Measurements from ENCODE around the gene PSMC5.

PSMC5 gene

DNA sequence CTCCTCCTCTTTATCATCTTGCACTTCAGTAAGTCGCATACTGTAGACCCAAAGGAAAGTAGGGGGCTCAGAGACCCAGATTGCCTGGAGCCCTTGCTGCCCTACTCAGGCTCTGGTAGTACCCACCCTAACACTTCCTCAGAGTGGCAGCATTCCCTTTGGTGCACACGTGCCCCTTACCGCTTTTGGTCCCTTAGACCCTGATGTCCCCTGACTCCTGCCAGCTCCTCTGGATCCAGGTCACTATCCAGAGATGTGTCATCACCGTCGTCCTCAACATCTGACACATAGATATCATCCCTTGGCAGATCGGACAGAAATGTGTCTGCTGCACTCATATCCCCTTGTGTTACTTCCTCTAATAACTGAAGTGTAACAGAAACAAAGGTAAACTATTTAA lies 5.4 kb upstream of the PSMC5 start:
- DNase-seq: no peak

GRCh38 chr17:63822537-63822936 lies 4.7 kb upstream of the PSMC5 start:
- DNase-seq: no peak

GRCh38 chr17:63823659-63824331 lies 3.4 kb upstream of the PSMC5 start:
- DNase-seq: no peak

GRCh38 chr17:63824362-63824761 lies 2.9 kb upstream of the PSMC5 start:
- no peak for DNase-seq

DNA sequence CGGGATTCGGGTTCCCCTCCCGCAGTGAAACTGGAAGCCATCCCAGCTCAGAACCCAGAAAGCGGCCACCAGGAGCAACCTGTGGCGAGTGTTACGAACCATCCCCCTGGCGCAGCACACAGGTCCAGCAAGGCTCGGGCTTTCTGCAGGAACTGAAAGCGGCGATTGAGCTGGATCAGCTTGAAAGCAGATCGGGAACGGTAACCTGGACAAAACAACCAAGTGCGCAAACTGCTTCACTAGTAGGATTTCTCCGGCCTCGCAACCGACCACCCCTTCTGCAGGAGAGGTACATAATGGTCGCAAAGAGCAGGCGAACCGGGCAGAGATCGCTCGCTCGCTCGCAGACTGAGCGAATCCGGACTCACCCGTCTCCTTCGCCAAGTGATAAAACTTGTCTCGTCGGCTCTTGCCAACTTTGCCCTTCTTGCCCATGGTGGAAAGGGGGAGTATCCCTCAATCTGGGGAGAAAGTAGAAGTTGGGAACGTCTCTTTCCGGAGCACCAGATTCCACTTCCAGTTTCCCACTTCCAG lies 696 bp upstream of the PSMC5 start:
- DNase-seq: no peak

GRCh38 chr17:63827801-63828221 lies 580 bp downstream of the PSMC5 start:
- DNase-seq: no peak

DNA sequence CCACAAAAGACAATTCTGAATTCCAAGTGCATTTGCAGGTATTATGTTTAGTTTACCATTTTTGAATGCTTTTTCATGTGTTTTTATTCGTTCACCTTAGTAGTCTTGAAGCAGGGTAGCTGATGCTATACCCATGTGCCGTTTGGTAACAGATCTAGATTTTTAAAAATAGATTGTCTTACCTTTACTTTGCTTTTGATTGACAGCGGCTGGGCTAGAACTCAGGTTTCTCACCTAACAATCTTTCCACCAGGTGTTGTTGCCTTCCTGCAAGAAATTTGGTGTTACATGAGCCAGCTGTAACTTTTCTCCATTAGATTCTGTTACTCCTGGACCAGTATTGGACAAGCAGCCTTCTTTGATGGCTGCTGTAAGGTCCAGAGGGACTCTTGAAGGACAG lies 1.7 kb downstream of the PSMC5 start:
- no peak for DNase-seq

GRCh38 chr17:63830278-63830677 lies 3.0 kb downstream of the PSMC5 start:
- no peak for DNase-seq

DNA sequence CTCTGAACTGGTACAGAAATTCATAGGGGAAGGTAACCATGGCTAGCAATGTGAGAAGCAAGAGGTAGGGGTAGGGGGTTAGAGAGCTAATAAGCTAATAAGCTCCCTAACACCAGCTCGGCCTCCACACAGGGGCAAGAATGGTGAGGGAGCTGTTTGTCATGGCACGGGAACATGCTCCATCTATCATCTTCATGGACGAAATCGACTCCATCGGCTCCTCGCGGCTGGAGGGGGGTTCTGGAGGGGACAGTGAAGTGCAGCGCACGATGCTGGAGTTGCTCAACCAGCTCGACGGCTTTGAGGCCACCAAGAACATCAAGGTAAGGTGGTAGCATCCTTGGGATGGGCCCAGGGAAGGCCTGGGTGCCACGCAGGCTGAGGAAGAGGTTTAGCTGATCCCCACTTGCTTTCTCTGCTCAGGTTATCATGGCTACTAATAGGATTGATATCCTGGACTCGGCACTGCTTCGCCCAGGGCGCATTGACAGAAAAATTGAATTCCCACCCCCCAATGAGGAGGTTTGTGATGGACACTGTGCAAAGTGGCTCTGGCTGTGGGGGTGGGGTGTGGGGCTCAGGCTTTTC lies 3.8 kb downstream of the PSMC5 start:
- DNase-seq: no peak

GRCh38 chr17:63831505-63831904 lies 4.3 kb downstream of the PSMC5 start:
- DNase-seq: no peak

DNA sequence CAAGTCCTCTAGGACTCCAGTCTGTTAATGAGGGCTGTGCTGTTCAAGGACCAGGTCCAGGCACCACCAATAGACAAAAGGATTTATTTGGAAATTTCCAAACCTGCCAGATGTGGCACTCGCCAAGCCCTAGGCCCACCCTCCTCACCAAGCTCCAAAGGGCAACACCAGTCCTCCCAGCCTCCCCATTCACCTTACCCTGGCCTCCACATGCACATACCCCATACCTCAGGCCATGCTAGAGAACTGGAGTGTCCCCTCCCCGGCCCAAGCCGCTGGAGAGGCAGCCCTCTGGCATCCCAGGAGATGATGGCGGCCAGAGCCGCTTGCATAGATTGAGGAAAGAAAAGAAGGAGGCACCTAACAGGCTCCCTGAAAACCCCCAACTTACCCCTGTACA lies 4.8 kb downstream of the PSMC5 start:
- no peak for DNase-seq

- no peak for DNase-seq
Measured at GRCh38 chr17:63832455-63832854, 5.2 kb downstream of the PSMC5 start.

DNA sequence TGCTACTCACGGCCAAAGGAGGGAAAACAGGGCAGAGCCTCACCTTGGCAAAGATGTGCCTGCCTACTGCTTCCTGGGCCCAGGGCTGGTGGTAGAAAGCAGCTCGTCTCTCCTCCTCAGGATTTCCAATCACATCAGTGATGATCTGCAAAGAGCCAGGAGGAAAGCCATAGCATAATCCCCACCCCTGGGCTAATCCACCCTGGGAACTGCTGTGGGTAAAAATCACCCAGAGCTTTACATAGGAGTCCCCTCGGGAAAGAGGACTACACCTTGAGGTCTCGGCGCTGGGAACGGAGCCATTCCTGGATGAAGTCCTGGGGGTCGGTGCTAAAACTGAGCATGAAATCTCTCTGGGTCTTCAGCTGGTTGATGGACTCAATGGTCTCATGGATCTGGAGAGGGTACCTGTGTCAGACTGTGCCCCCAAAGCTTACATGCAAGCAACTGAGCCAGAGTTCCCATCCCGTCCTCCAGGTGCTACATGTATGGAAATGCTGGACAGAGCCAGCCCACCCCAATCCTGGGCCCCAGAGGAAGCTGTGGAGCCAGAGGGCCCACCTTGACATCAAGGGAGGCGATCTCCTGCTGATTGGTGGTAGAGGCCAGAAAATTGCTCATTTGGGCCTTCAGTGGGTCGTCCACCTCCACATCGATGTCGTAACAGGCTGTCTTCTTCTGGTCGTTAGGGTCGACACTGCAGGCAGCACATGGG lies 6.0 kb downstream of the PSMC5 start:
- DNase-seq: no peak

GRCh38 chr17:63833741-63834373 lies 6.6 kb downstream of the PSMC5 start:
- DNase-seq: no peak

- peak; percentile 75 for DNase-seq
Measured at GRCh38 chr17:63834431-63835166, 7.4 kb downstream of the PSMC5 start.

DNA sequence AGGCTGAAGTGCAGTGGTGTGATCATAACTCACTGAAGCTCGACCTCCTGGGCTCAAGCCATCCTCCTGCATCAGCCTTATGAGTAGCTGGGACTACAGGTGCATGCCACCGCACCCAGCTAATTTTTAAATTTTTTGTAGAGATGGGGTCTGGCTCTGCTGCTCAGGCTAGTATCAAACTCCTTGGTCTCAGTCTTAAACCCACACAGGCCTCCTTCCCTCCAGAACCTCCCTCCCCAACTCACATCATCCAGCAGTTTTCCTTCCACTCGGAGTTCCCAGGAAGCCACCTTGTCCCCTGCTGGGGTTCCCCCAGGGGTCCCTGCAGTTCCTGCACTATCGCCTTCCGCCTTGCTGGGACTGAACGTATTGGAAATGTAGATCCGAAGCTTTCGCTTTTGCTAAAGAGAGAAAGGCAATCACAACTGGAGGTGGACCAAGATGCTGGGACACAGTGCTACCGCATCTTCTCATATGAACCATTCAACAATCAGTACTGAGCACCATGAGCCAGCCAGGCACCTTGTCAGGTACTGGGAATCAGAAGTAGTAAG lies 8.0 kb downstream of the PSMC5 start:
- DNase-seq: no peak

- no peak for DNase-seq
Measured at GRCh38 chr17:63836811-63837210, 9.6 kb downstream of the PSMC5 start.

DNA sequence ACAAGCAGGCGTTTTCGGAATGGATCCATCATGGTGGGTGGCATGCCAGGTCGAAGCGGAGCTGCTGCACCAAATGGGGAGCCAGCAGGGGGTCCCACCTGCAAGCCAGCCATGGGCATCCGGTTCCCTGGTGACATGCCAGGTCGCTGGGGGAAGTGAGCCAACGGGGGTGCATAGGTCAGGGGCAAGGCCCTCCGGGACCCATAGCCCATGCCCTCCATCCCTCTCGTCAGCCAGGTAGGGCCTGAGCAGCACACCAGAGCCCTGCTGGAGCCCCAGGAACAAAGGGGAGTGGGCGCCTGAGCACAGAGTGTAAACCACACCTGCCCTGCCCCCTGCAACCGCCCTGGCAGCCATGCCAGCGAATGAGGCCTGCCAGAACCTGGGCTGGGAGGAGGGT lies 10.2 kb downstream of the PSMC5 start:
- DNase-seq: no peak

- DNase-seq: no peak
Measured at GRCh38 chr17:63837962-63838600, 10.8 kb downstream of the PSMC5 start.

DNA sequence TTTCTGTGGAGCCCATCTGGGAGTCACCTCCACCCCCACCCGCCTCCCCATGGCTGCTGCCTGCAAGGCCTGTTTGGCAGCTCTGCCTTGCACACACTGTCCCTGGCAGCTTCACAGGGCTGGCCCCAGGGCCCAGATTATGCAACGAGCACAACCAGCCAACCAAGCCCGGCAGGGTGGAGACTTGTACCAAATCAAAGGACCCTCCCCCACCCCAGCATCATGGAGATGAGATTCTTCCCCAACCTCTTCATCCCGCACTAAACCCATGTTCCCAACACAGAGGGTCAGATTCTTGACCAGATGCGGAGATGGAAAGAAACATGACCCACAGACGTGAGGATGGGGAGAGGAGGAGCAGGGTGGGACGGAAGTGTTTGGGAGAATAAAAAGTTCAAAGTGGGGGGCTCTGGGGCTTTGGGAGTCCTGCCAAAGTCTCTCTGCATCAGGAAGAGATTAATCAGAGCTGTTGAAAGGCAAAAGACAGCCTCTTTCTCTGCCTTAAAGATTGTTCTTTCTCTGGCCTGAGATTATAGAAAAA lies 11.5 kb downstream of the PSMC5 start:
- peak; percentile 86 for DNase-seq

DNA sequence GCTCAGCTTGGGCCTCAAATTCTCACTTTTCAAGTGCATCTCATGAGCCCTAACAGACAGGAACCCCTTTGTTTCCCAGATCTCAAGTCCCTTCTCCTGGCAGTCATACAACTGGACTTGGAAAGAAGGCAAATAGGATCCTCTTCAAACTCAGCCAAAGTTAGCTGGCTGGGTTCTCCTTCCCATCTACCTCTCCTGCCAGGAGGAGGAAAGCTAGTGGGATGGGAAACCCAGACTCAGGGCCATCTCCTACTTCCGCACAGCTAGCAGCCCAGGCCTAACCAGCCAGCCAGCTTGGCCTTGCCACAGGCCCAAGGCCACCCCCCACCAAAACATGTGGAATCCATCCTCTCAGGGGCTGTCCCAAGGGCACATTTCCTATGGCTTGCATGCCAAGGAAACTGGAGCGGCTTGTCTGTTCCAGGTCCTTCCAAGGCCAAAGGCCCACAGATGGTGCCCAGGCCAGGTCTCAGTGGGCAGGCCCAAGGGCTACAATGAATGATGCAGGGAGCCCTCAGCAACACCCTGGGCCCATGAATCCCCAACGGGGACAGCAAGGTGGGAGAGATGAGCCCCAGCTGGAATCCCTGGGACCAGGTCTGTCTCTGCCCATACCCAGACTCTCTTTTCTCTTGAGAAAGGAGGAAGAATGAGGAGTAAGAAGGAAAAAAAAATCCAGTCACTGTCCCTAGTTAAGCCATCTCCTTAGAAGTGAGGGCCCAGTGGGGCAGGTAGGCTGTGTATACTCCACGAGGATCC lies 13.5 kb downstream of the PSMC5 start:
- peak; percentile 14 for DNase-seq

Data from fibroblast of upper back skin (primary cell).